Right lobe of liver (tissue), 4 donors: ENCODE data around the gene TICRR.

Experiments
- CTCF ChIP-seq, 4 donors: fragments of 200-600 bp in 3 of 4; fragments of 450-650 bp in 1 of 4; IDR thresholded peaks; one replicate each; pipeline versions ENCODE4 v1.5.1 to v1.8.0; 2016 to 2022; ENCODE audit warnings: antibody characterized with exemption in 4 of 4, mild to moderate bottlenecking in 2 of 4
- POLR2A ChIP-seq: fragments of 450-650 bp; IDR thresholded peaks from one replicate; pipeline ENCODE4 v1.6.1; 2017; ENCODE audit warnings: antibody characterized with exemption, mild to moderate bottlenecking
- donor health status: DM: no; HTN: no; CAD: no.
- donor health status: DM: no; HTN: no; CAD: no.
- donor health status: DM: no; HTN: yes; CAD: no.

GRCh38 chr15:89577776-89578115, 2.5 kb downstream of the TICRR start:
- TF ChIP-seq CTCF (IDR thresholded peaks at IDR 0.05) = no peak
- no peak for TF ChIP-seq POLR2A
